K562 (cell line): ENCODE data around the gene ARHGAP9. TPM values are rescaled to one million over a fixed set of nuclear protein-coding genes. Genes with fewer than 3 reads are reported as not detected.
A peak's percentile ranks its signal among the peaks of the same experiment; 100 is the strongest.
"Not testable (repeated sequence)": the region's sequence is repeated elsewhere in the genome, so short reads cannot be mapped to it uniquely, and the experiment has no call there.

ENCODE experiments used
- ATAC-seq: fragments of 200-7000 bp; cut with Tn5 transposase; 3 replicates; pipeline ENCODE4 v1.9.1; 2020; ENCODE audit warnings: moderate library complexity
- BruUV-seq: library from RNA; stranded (reverse); fragments of 400-500 nt; replicated peaks from 2 replicates; lab custom pipeline; 2021; lab: Mats Ljungman, UMichigan
- CTCF ChIA-PET: fragments of 300-600 bp; formaldehyde crosslinking; extraction: SDS; loops from one replicate; lab custom pipeline; 2021; ENCODE audit warnings: low intra/inter-chr PET ratio; lab: Yijun Ruan, JAX
- POLR2A ChIA-PET: fragments of 300-600, 350-650 bp; sonication (Branson Sonifier 250); formaldehyde crosslinking; extraction: SDS; loops from one replicate; lab custom pipeline; 2021; ENCODE audit warnings: antibody characterized with exemption, inconsistent platforms; lab: Yijun Ruan, JAX
- DNase-seq, 4 experiments: peaks; one replicate each; pipeline versions ENCODE4 v3.0.0 to v3.0.0-alpha.2; 2011 to 2018; ENCODE audit warnings: low spot score in 3 of 4, mixed read lengths in 3 of 4; ENCODE audit errors: extremely low read depth in 1 of 4
- FAIRE-seq: peaks from 2 replicates; lab custom pipeline; 2011; peaks lifted over from hg19 to GRCh38; lab: Jason Lieb, UNC
- H2AFZ ChIP-seq: 2 replicates; pipeline ENCODE4 v1.6.0; 2011; ENCODE audit warnings: low read depth, low read length, control low read depth, inconsistent platforms
- H3K27ac ChIP-seq: fragments of 200-600 bp; 3 replicates; pipeline ENCODE4 v1.8.0; 2011; ENCODE audit warnings: low read depth, mild to moderate bottlenecking, control low read depth, inconsistent platforms, low read length, moderate library complexity, mixed read lengths; ENCODE audit errors: extremely low read depth
- H3K27me3 ChIP-seq, 2 experiments: fragments of 300-600 bp in 1 of 2; 2 replicates in 1 of 2; 3 replicates in 1 of 2; pipeline versions ENCODE4 v1.6.0 to v1.8.0; 2011; ENCODE audit warnings: inconsistent platforms in 2 of 2, low read length in 2 of 2, mild to moderate bottlenecking in 1 of 2, mixed read lengths in 1 of 2, moderate library complexity in 1 of 2; ENCODE audit not compliant: control insufficient read depth in 2 of 2, insufficient read depth in 2 of 2
- H3K36me3 ChIP-seq: fragments of 300-600 bp; 3 replicates; pipeline ENCODE4 v1.8.0; 2011; ENCODE audit warnings: mild to moderate bottlenecking, low read length, inconsistent platforms; ENCODE audit not compliant: control insufficient read depth, insufficient read depth
- H3K4me1 ChIP-seq, 2 experiments: fragments of 200-600 bp in 1 of 2; replicated peaks in 1 of 2; 2 replicates in 1 of 2; 3 replicates in 1 of 2; pipeline versions ENCODE4 v1.5.1 to v1.8.0; 2011; ENCODE audit warnings: inconsistent platforms in 2 of 2, low read length in 2 of 2, mild to moderate bottlenecking in 1 of 2, mixed read lengths in 1 of 2, moderate library complexity in 1 of 2; ENCODE audit not compliant: control insufficient read depth in 2 of 2, insufficient read depth in 2 of 2
- H3K4me2 ChIP-seq: 2 replicates; pipeline ENCODE4 v1.6.1; 2011; ENCODE audit warnings: low read length, control low read depth, inconsistent platforms, mixed read lengths; ENCODE audit not compliant: insufficient read depth
- H3K4me3 ChIP-seq: fragments of 200-600 bp; sonication (generic), shearing (Covaris generic); 2 replicates; pipeline ENCODE4 v1.5.1; 2016; ENCODE audit warnings: control low read depth, inconsistent platforms
- H3K79me2 ChIP-seq: fragments of 200-600 bp; 3 replicates; pipeline ENCODE4 v1.8.0; 2011; ENCODE audit warnings: low read length, inconsistent platforms; ENCODE audit not compliant: control insufficient read depth, insufficient read depth
- H3K9ac ChIP-seq, 2 experiments: 2 replicates each; pipeline versions ENCODE4 v1.6.0 to v1.6.1; 2011; ENCODE audit warnings: low read depth in 2 of 2, low read length in 2 of 2, control low read depth in 1 of 2, inconsistent platforms in 1 of 2, mild to moderate bottlenecking in 1 of 2, mixed read lengths in 1 of 2; ENCODE audit not compliant: insufficient read depth in 1 of 2
- H3K9me1 ChIP-seq: one replicate; pipeline ENCODE4 v1.6.0; 2011; ENCODE audit warnings: inconsistent platforms, mild to moderate bottlenecking, low read length, moderate library complexity; ENCODE audit not compliant: control insufficient read depth, insufficient read depth
- H3K9me3 ChIP-seq: replicated peaks from 2 replicates; pipeline ENCODE4 v1.5.1; 2011; ENCODE audit warnings: low read depth, low read length, inconsistent platforms; ENCODE audit not compliant: control insufficient read depth, insufficient read depth
- H4K20me1 ChIP-seq: replicated peaks from 2 replicates; pipeline ENCODE4 v1.6.1; 2011; ENCODE audit warnings: low read length, inconsistent platforms, mixed read lengths; ENCODE audit not compliant: control insufficient read depth, insufficient read depth
- MAFG ChIP-seq: fragments of 450-650 bp; conservative IDR thresholded peaks from 2 replicates; pipeline ENCODE4 v1.6.1; 2016; ENCODE audit warnings: missing genetic modification characterization, missing compliant biosample characterization
- RBFOX2 ChIP-seq: fragments of 200-400 bp; formaldehyde crosslinking; IDR thresholded peaks from 2 replicates; pipeline ENCODE4 v1.6.1; 2017; ENCODE audit warnings: low read depth, mild to moderate bottlenecking, low read length, moderate library complexity
- WGBS: fragments of 100-300 bp; shearing (Covaris generic); methylation state at CpG from one replicate; pipeline ENCODE4 v1.1.6; 2016; ENCODE audit warnings: low coverage, mixed read lengths; ENCODE audit not compliant: insufficient coverage; ENCODE audit errors: missing lambda C conversion rate; 5-methylcytosine and 5-hydroxymethylcytosine counted together
- in situ Hi-C: fragments of 300-500 bp; cut with MboI; formaldehyde crosslinking; loops from 4 replicates; pipeline ENCODE4 v1.15.0; 2018; ENCODE audit warnings: inconsistent platforms, mixed read lengths
- intact Hi-C: fragments of 100-400 bp; cut with micrococcal nuclease; formaldehyde crosslinking; loops from 2 replicates; pipeline ENCODE4 v1.14.2; 2022
- polyA plus RNA-seq, 8 experiments: library from polyadenylated mRNA; depleted of rRNA in 4 of 8; stranded (reverse) in 5 of 8; unstranded in 3 of 8; fragments of >200 nt; fragmentation: Nextera tagmentation in 2 of 8; fragmentation: Illumina TruSeq in 1 of 8; extraction: Ambion mirVana in 2 of 8; extraction: Trizol in 1 of 8; gene quantifications; 2 replicates each; pipeline versions ENCODE4 v1.2.1 to v1.2.3, GENCODE V29; 2011 to 2014; ENCODE audit warnings: inconsistent platforms in 1 of 8, missing spikeins in 1 of 8
- total RNA-seq, 7 experiments: library from RNA; depleted of rRNA in 6 of 7; stranded (reverse); fragments of >200 nt in 6 of 7; fragmentation: Illumina TruSeq in 2 of 7; extraction: Trizol in 2 of 7; gene quantifications; 2 replicates each; pipeline versions ENCODE4 v1.2.1 to v1.2.3, GENCODE V29; 2011 to 2021; ENCODE audit warnings: low replicate concordance in 1 of 7
- TF ChIP-seq, protein P1 (sequence below): fragments of 250-450 bp; sonication (Bioruptor Pico); IDR thresholded peaks from 2 replicates; pipeline ENCODE4 v1.8.0; 2022; ENCODE audit warnings: inconsistent platforms

The ARHGAP9 gene
- total and polyA plus RNA-seq, 9 of the 15 experiments (the other 6 are each of a cell fraction or from before 2014, with no cell fraction given): 1.5 to 10.2 (median 5.1) TPM

DNA sequence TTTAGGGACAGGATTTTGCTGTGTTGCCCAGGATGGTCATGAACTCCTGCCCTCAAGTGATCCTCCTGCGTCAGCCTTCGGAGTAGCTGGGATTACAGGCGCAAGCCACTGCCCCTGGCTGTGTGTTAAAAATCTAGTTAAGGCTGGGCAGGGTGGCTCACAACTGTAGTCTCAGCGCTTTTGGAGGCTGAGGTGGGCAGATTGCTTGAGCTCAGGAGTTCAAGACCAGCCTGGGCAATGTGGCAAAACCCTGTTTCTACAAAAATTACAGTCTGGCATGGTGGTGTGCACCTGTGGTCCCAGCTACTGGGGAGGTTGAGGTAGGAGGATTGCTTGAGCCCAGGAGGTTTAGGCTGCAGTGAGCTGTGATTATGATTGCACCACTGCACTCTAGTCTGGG, 31.5 kb upstream of the ARHGAP9 start (continued):
- TF ChIP-seq, protein P1, sequence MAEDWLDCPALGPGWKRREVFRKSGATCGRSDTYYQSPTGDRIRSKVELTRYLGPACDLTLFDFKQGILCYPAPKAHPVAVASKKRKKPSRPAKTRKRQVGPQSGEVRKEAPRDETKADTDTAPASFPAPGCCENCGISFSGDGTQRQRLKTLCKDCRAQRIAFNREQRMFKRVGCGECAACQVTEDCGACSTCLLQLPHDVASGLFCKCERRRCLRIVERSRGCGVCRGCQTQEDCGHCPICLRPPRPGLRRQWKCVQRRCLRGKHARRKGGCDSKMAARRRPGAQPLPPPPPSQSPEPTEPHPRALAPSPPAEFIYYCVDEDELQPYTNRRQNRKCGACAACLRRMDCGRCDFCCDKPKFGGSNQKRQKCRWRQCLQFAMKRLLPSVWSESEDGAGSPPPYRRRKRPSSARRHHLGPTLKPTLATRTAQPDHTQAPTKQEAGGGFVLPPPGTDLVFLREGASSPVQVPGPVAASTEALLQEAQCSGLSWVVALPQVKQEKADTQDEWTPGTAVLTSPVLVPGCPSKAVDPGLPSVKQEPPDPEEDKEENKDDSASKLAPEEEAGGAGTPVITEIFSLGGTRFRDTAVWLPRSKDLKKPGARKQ (CRISPR knock-in tag): no peak
- TF ChIP-seq MAFG (tag): no peak

DNA sequence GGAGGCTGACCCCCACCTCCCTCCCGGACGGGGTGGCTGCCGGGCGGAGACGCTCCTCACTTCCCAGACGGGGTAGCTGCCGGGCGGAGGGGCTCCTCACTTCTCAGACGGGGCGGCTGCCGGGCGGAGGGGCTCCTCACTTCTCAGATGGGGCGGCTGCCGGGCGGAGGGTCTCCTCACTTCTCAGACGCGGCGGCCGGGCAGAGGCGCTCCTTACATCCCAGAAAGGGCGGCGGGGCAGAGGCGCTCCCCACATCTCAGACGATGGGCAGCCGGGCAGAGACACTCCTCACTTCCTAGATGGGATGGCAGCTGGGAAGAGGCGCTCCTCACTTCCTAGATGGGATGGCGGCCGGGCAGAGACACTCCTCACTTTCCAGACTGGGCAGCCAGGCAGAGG, 28.1 kb upstream of the ARHGAP9 start:
- in situ Hi-C loops, CTCF ChIA-PET, H3K4me3 ChIP-seq, H3K9ac ChIP-seq, H3K27ac ChIP-seq, BruUV-seq, H3K4me2 ChIP-seq, H3K27me3 ChIP-seq, H3K9me3 ChIP-seq, H3K9me1 ChIP-seq, FAIRE-seq, ATAC-seq, H3K79me2 ChIP-seq, H3K4me1 ChIP-seq, DNase-seq, H4K20me1 ChIP-seq, H2AFZ ChIP-seq, intact Hi-C loops: not testable (repeated sequence)
- peaks cover 71% of the 10 kb centered on the region for H3K36me3 ChIP-seq
- 0 out of 2 replicates have a peak, but pooled peaks have one; percentile 33 for TF ChIP-seq RBFOX2
- POLR2A ChIA-PET: interaction anchor here (7.1 kb wide), 1 partner anchor 8 kb away, joined by 184 read pairs; the partner anchor contains the start of gene DDIT3
- 100% methylated on average over 1 of the region's 28 CpGs for WGBS

DNA sequence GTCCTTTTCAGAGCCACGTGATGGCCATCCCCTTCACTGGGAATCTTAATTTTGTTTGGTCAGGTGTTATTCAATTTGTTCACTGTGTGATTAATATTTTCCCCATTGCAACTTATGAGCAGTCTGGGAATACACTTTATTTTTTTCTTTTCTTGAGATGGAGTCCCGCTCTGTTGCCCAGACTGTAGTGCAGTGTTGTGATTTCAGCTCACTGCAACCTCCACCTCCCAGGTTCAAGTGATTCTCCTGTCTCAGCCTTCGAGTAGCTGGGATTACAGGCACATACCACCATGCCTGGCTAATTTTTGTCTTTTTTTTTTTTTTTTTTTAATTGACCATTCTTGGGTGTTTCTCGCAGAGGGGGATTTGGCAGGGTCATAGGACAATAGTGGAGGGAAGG, 26.9 kb upstream of the ARHGAP9 start:
- H3K27me3 ChIP-seq, H3K4me2 ChIP-seq, FAIRE-seq, H3K9me1 ChIP-seq, H2AFZ ChIP-seq, BruUV-seq, H3K4me1 ChIP-seq, H3K9me3 ChIP-seq, H3K4me3 ChIP-seq, ATAC-seq, H4K20me1 ChIP-seq, in situ Hi-C loops, CTCF ChIA-PET, intact Hi-C loops, DNase-seq, H3K79me2 ChIP-seq, H3K9ac ChIP-seq, H3K27ac ChIP-seq: not testable (repeated sequence)
- WGBS: 100% methylated on average over 3 of the region's 4 CpGs
- POLR2A ChIA-PET: interaction anchor here (7.1 kb wide), 1 partner anchor 10 kb away, joined by 184 read pairs; the partner anchor contains the start of gene DDIT3
- H3K36me3 ChIP-seq: peaks cover 70% of the 10 kb centered on the region
